GM21515 (cell line): ENCODE measurements around the gene SST.
"Not testable (repeated sequence)": the region's sequence is repeated elsewhere in the genome, so short reads cannot be mapped to it uniquely, and the experiment has no call there.

Experiments
- ATAC-seq: cut with Tn5 transposase; IDR thresholded peaks from one replicate; pipeline ENCODE4 v1.9.1; 2021; ENCODE audit not compliant: unreplicated experiment

Gene SST

GRCh38 chr3:187684880-187685279 lies 14.7 kb upstream of the SST start:
- ATAC-seq, result no peak

- ATAC-seq, result no peak
These were observed 14.2 kb upstream of the SST start for GRCh38 chr3:187684444-187684843.

- ATAC-seq, result not testable (repeated sequence)
These were observed 11.6 kb upstream of the SST start for GRCh38 chr3:187681756-187682155.

GRCh38 chr3:187679638-187680396 lies 9.6 kb upstream of the SST start:
- ATAC-seq, result peak; percentile 76

GRCh38 chr3:187678726-187679268 lies 8.6 kb upstream of the SST start:
- no peak for ATAC-seq

GRCh38 chr3:187677604-187678003 lies 7.4 kb upstream of the SST start:
- ATAC-seq, result no peak

GRCh38 chr3:187673012-187673411 lies 2.8 kb upstream of the SST start:
- no peak for ATAC-seq

- no peak for ATAC-seq
These were observed 2.7 kb downstream of the SST start for GRCh38 chr3:187667526-187667925.

GRCh38 chr3:187665764-187666402 lies 4.3 kb downstream of the SST start:
- ATAC-seq, result no peak

GRCh38 chr3:187665010-187665409 lies 5.2 kb downstream of the SST start:
- ATAC-seq, result no peak

GRCh38 chr3:187662848-187663409 lies 7.3 kb downstream of the SST start:
- ATAC-seq, result no peak

- ATAC-seq, result no peak
These were observed 8.9 kb downstream of the SST start for GRCh38 chr3:187661267-187661666.

- no peak for ATAC-seq
These were observed 18.9 kb downstream of the SST start for GRCh38 chr3:187651282-187651681.

GRCh38 chr3:187648177-187648576 lies 22.0 kb downstream of the SST start:
- peak; percentile 94 for ATAC-seq

GRCh38 chr3:187646906-187647660 lies 23.1 kb downstream of the SST start:
- no peak for ATAC-seq

GRCh38 chr3:187645379-187645778 lies 24.8 kb downstream of the SST start:
- not testable (repeated sequence) for ATAC-seq

GRCh38 chr3:187642861-187643260 lies 27.3 kb downstream of the SST start:
- no peak for ATAC-seq

- no peak for ATAC-seq
These were observed 28.7 kb downstream of the SST start for GRCh38 chr3:187641320-187642016.

- no peak for ATAC-seq
These were observed 29.6 kb downstream of the SST start for GRCh38 chr3:187640569-187641059.

- no peak for ATAC-seq
These were observed 30.1 kb downstream of the SST start for GRCh38 chr3:187639927-187640568.
